ENCODE data around the gene CTNNA2. TPM values are rescaled to one million over a fixed set of nuclear protein-coding genes. Genes with fewer than 3 reads are reported as not detected.

Gene CTNNA2
- polyA plus RNA-seq, 1 experiment: not detected

DNA sequence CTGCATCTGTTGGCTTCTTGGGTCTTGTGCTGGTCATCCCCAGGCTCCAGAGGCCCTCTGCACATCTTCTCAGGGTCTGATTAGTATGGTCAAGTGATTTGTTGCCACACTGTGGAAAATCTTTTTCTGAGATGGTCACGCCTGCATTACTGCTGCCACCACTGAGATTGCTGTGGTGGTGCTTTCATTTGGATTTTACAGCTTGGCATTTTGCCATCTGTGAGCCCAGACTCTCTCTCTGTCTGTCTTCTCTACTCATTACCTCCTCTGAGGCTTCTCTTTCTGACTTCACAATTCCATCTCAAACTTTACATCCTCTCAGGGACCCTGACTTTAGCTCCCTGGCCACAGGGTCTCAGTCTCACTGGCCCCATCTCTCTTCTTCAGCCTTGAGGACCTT, 637.1 kb downstream of the CTNNA2 start:
- TF ChIP-seq CTCF (IDR thresholded peaks at IDR 0.05; ENCODE audit: low read depth, low read length): no peak
- H3K9me3 ChIP-seq (ENCODE audit: control insufficient read depth, insufficient read depth, low read length): no peaks in the 10 kb centered on the region
- no peak overlapping the region for H3K4me3 ChIP-seq (ENCODE audit: low read depth, low read length)
- no peak overlapping the region for H3K27ac ChIP-seq (ENCODE audit: low read depth, low read length)
- ChIA-PET POLR2A (no interaction called here), CTCF (no interaction called here)
- peaks cover 2% of the 10 kb centered on the region for H3K27me3 ChIP-seq (ENCODE audit: control insufficient read depth, insufficient read depth, low read length)
- DNase-seq (ENCODE audit: low read depth, low spot score): no peak

- Histone ChIP-seq H3K9me3 (ENCODE audit: control insufficient read depth, insufficient read depth, low read length) (no peaks in the 10 kb centered on the region), H3K27ac (ENCODE audit: low read depth, low read length) (no peak overlapping the region), H3K4me3 (ENCODE audit: low read depth, low read length) (no peak overlapping the region), H3K27me3 (ENCODE audit: control insufficient read depth, insufficient read depth, low read length) (peaks cover under 1% of the 10 kb centered on the region)
- POLR2A ChIA-PET: no interaction called here
- CTCF ChIA-PET: interaction anchor here (0.8 kb wide), 1 partner anchor 88 kb away, joined by 3 read pairs; no protein-coding TSS in a partner anchor
- TF ChIP-seq CTCF (IDR thresholded peaks at IDR 0.05; ENCODE audit: low read depth, low read length): no peak
- no peak for DNase-seq (ENCODE audit: low read depth, low spot score)
Measured at GRCh38 chr2:80151248-80151647, 638.4 kb downstream of the CTNNA2 start.

DNA sequence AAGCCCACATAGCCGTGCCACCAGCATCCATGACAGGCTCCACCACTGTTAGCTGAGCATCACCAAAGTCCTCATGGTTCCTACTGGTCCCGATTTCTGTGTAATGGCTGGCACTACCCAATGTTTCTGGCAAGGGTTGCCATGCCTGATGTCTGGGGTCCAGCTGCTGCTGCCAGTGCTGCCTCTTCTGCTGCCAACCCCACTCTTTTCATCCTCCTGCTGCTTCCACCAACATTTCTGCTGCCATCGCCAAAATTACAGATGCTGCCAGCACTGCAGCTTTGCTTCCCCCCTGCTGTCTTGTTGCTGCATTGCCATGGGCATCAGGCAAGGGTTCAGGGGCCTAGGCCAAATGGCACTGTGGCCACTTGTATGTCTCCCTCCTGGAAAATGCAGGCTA, 638.8 kb downstream of the CTNNA2 start:
- DNase-seq (ENCODE audit: low read depth, low spot score): no peak
- Histone ChIP-seq H3K27me3 (ENCODE audit: control insufficient read depth, insufficient read depth, low read length) (peaks cover 2% of the 10 kb centered on the region), H3K4me3 (ENCODE audit: low read depth, low read length) (no peak overlapping the region), H3K9me3 (ENCODE audit: control insufficient read depth, insufficient read depth, low read length) (no peaks in the 10 kb centered on the region), H3K27ac (ENCODE audit: low read depth, low read length) (no peak overlapping the region)
- no peak for TF ChIP-seq CTCF (IDR thresholded peaks at IDR 0.05; ENCODE audit: low read depth, low read length)
- POLR2A ChIA-PET: no interaction called here
- CTCF ChIA-PET: interaction anchor here (0.8 kb wide), 1 partner anchor 87 kb away, joined by 3 read pairs; no protein-coding TSS in a partner anchor

DNA sequence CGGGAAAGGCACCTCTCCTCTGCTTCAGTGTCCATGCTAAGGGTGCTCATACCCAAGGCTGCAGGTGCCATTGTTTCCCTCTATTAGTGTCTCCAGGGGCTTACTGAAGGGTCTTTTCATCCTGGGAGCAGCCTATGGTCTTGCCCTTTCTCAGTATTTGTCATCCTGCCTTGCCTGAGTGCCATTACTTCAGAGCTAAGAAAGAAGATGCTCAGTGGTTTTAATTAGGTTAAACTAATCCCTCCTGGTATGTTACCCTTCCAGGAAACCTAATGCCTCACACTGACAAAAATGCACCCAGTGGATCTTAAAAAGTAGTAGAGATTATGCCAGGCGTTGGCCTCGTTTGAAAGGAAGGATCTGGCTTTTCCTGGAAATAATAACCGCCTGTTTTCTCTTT, 640.3 kb downstream of the CTNNA2 start:
- POLR2A ChIA-PET: no interaction called here
- no peak overlapping the region for H3K4me3 ChIP-seq (ENCODE audit: low read depth, low read length)
- CTCF ChIA-PET: interaction anchor here (0.9 to 1.5 kb wide), 3 partner anchors 14 to 85 kb away, joined by 3 to 7 read pairs (median 4); no protein-coding TSS in a partner anchor
- no peak for DNase-seq (ENCODE audit: low read depth, low spot score)
- peaks cover 2% of the 10 kb centered on the region for H3K27me3 ChIP-seq (ENCODE audit: control insufficient read depth, insufficient read depth, low read length)
- no peak overlapping the region for H3K27ac ChIP-seq (ENCODE audit: low read depth, low read length)
- no peak for TF ChIP-seq CTCF (IDR thresholded peaks at IDR 0.05; ENCODE audit: low read depth, low read length)
- H3K9me3 ChIP-seq (ENCODE audit: control insufficient read depth, insufficient read depth, low read length): no peaks in the 10 kb centered on the region

DNA sequence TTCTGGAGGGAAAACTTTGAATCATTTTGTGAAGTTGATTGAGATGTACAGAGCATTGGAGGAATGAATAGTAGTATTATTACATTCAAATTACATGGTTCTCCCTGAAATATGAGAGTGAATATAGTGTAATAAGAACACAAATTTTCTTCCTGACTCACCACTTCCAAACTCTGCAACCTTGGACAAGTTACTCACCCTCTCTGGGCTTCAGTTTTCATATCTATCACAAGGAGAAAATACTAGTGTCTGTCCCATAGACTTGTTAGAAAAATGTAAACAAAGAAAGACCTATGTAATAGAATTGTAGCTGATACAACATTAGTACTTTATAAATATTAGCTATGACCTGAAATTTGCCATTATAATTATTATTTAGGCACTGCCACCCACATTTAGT, 640.9 kb downstream of the CTNNA2 start:
- H3K27ac ChIP-seq (ENCODE audit: low read depth, low read length): no peak overlapping the region
- ChIA-PET POLR2A (no interaction called here), CTCF (interaction anchor here (1.5 kb wide), 1 partner anchor 81 kb away, joined by 7 read pairs; no protein-coding TSS in a partner anchor)
- no peak for DNase-seq (ENCODE audit: low read depth, low spot score)
- H3K4me3 ChIP-seq (ENCODE audit: low read depth, low read length): no peak overlapping the region
- H3K27me3 ChIP-seq (ENCODE audit: control insufficient read depth, insufficient read depth, low read length): peaks cover 2% of the 10 kb centered on the region
- TF ChIP-seq CTCF (IDR thresholded peaks at IDR 0.05; ENCODE audit: low read depth, low read length): no peak
- no peaks in the 10 kb centered on the region for H3K9me3 ChIP-seq (ENCODE audit: control insufficient read depth, insufficient read depth, low read length)
